Panc1 (cell line): ENCODE results near the gene SLC6A12.

Source experiments
- CTCF ChIP-seq: fragments of 450-650 bp; IDR thresholded peaks from 2 replicates; pipeline ENCODE4 v1.5.1; 2017; ENCODE audit warnings: mild to moderate bottlenecking
- POLR2AphosphoS5 ChIP-seq: IDR thresholded peaks from 2 replicates; pipeline ENCODE4 v1.6.1; 2012; ENCODE audit warnings: mild to moderate bottlenecking, low read depth, low read length, moderate library complexity
- REST ChIP-seq, 2 experiments: IDR thresholded peaks; 2 replicates each; pipeline ENCODE4 v1.6.1; 2011 to 2012; ENCODE audit warnings: low read depth in 2 of 2, control low read depth in 1 of 2, low read length in 1 of 2, mild to moderate bottlenecking in 1 of 2, moderate library complexity in 1 of 2; ENCODE audit not compliant: insufficient read depth in 1 of 2
- SIN3A ChIP-seq: IDR thresholded peaks from 2 replicates; pipeline ENCODE4 v1.6.1; 2012; ENCODE audit warnings: low read depth, mild to moderate bottlenecking, low read length, moderate library complexity, borderline replicate concordance; ENCODE audit not compliant: insufficient read depth
- TCF7L2 ChIP-seq: IDR thresholded peaks from 2 replicates; pipeline ENCODE4 v1.6.1; 2011; ENCODE audit warnings: mild to moderate bottlenecking, low read depth, low read length, inconsistent platforms

- TF ChIP-seq CTCF (no peak), REST (IDR thresholded peaks at IDR 0.05; ENCODE audit: insufficient read depth in 1 of 2, low read depth in 2 of 2, low read length in 1 of 2) (no peak), POLR2AphosphoS5 (no peak), TCF7L2 (no peak), SIN3A (no peak)
Observed at GRCh38 chr12:205026-205425, 8.9 kb downstream of the SLC6A12 start.
